Tibial artery (tissue), 4 donors: Measurements from ENCODE around the gene SREK1IP1.

Experiments used
- DNase-seq, 2 donors: peaks; one replicate each; pipeline ENCODE4 v3.0.0-alpha.2; 2019
- H3K27ac ChIP-seq, 2 donors: fragments of 200-600 bp; sonication (generic) in 1 of 2; 1 replicate in 1 of 2; 2 replicates in 1 of 2; pipeline ENCODE4 v1.5.1; 2018 to 2019; ENCODE audit warnings: mild to moderate bottlenecking in 1 of 2
- H3K27me3 ChIP-seq, 2 donors: fragments of 200-600 bp; sonication (generic) in 1 of 2; one replicate each; pipeline versions ENCODE4 v1.5.1 to v1.6.0; 2016 to 2019
- H3K36me3 ChIP-seq, 3 donors: fragments of 200-600 bp; sonication (generic) in 2 of 3; one replicate each; pipeline ENCODE4 v1.5.1; 2016 to 2019; ENCODE audit warnings: mild to moderate bottlenecking in 2 of 3
- H3K4me1 ChIP-seq, 4 donors: fragments of 200-600 bp; sonication (generic) in 2 of 4; 1 replicate in 3 of 4; 2 replicates in 1 of 4; pipeline ENCODE4 v1.5.1; 2016 to 2019
- H3K4me3 ChIP-seq, 2 donors: fragments of 200-600 bp; sonication (generic) in 1 of 2; 1 replicate in 1 of 2; 2 replicates in 1 of 2; pipeline ENCODE4 v1.5.1; 2018 to 2019; ENCODE audit warnings: mild to moderate bottlenecking in 2 of 2
- H3K9me3 ChIP-seq, 3 donors: fragments of 200-600 bp; sonication (generic) in 1 of 3; one replicate each; pipeline ENCODE4 v1.5.1; 2016 to 2019
- CTCF ChIP-seq, 2 experiments: fragments of 200-600 bp in 1 of 2; fragments of 450-650 bp in 1 of 2; IDR thresholded peaks; one replicate each; pipeline ENCODE4 v1.5.1; 2017 to 2019; ENCODE audit warnings: antibody characterized with exemption in 2 of 2, mild to moderate bottlenecking in 1 of 2, moderate library complexity in 1 of 2
- intact Hi-C: fragments of 100-400 bp; cut with DNase I; formaldehyde crosslinking; loops from one replicate; pipeline ENCODE4 v1.15.0; 2023; ENCODE audit warnings: low total_unique reads

Gene SREK1IP1

GRCh38 chr5:64685866-64686265, 82.6 kb downstream of the SREK1IP1 start:
- Histone ChIP-seq H3K4me3 (no peak overlapping the region), H3K36me3 (no peaks in the 10 kb centered on the region), H3K9me3 (no peaks in the 10 kb centered on the region), H3K4me1 (peaks cover 0 to 9% (median 8%) of the 10 kb centered on the region in 4 donors), H3K27me3 (peaks cover 0 to 16% of the 10 kb centered on the region in 2 donors), H3K27ac (no peak overlapping the region)
- TF ChIP-seq CTCF (IDR thresholded peaks at IDR 0.05): no peak
- intact Hi-C loops: no loop called here
- no peak for DNase-seq

GRCh38 chr5:64682608-64683007, 85.9 kb downstream of the SREK1IP1 start:
- no peak overlapping the region for H3K4me3 ChIP-seq
- no peaks in the 10 kb centered on the region for H3K9me3 ChIP-seq
- H3K27ac ChIP-seq: no peak overlapping the region
- no peak for DNase-seq
- intact Hi-C loops: no loop called here
- H3K27me3 ChIP-seq: no peaks in the 10 kb centered on the region
- no peak for TF ChIP-seq CTCF (IDR thresholded peaks at IDR 0.05)
- no peaks in the 10 kb centered on the region for H3K4me1 ChIP-seq
- no peaks in the 10 kb centered on the region for H3K36me3 ChIP-seq

- Histone ChIP-seq H3K27me3 (no peaks in the 10 kb centered on the region), H3K36me3 (no peaks in the 10 kb centered on the region), H3K4me3 (no peak overlapping the region), H3K9me3 (no peaks in the 10 kb centered on the region), H3K4me1 (no peaks in the 10 kb centered on the region), H3K27ac (no peak overlapping the region)
- TF ChIP-seq CTCF (IDR thresholded peaks at IDR 0.05): no peak
- intact Hi-C loops: no loop called here
- DNase-seq: no peak
Observed at GRCh38 chr5:64680289-64680688, 88.2 kb downstream of the SREK1IP1 start.

- H3K9me3 ChIP-seq: no peaks in the 10 kb centered on the region
- no peak overlapping the region for H3K27ac ChIP-seq
- no peaks in the 10 kb centered on the region for H3K27me3 ChIP-seq
- no peak overlapping the region for H3K4me3 ChIP-seq
- no peaks in the 10 kb centered on the region for H3K36me3 ChIP-seq
- H3K4me1 ChIP-seq: no peaks in the 10 kb centered on the region
- TF ChIP-seq CTCF (IDR thresholded peaks at IDR 0.05): no peak
- DNase-seq: no peak
- intact Hi-C loops: no loop called here
Observed at GRCh38 chr5:64678374-64678773, 90.1 kb downstream of the SREK1IP1 start.

GRCh38 chr5:64671678-64672077, 96.8 kb downstream of the SREK1IP1 start:
- Histone ChIP-seq H3K4me3 (no peak overlapping the region), H3K36me3 (no peaks in the 10 kb centered on the region), H3K27me3 (no peaks in the 10 kb centered on the region), H3K27ac (no peak overlapping the region), H3K4me1 (no peaks in the 10 kb centered on the region), H3K9me3 (no peaks in the 10 kb centered on the region)
- intact Hi-C loops: no loop called here
- no peak for DNase-seq
- no peak for TF ChIP-seq CTCF (IDR thresholded peaks at IDR 0.05)

- no peaks in the 10 kb centered on the region for H3K9me3 ChIP-seq
- no peaks in the 10 kb centered on the region for H3K27me3 ChIP-seq
- TF ChIP-seq CTCF (IDR thresholded peaks at IDR 0.05): no peak
- no peak for DNase-seq
- H3K4me3 ChIP-seq: no peak overlapping the region
- intact Hi-C loops: no loop called here
- H3K27ac ChIP-seq: no peak overlapping the region
- H3K36me3 ChIP-seq: no peaks in the 10 kb centered on the region
- no peaks in the 10 kb centered on the region for H3K4me1 ChIP-seq
Observed at GRCh38 chr5:64670277-64670676, 98.2 kb downstream of the SREK1IP1 start.
